ENCODE data around the gene SGCE. TPM values are rescaled to one million over a fixed set of nuclear protein-coding genes. Genes with fewer than 3 reads are reported as not detected.

Gene SGCE
- total RNA-seq, result 93.9 and 139 TPM in 2 replicates

GRCh38 chr7:94655848-94656657 is at the start of gene SGCE:
Gene SGCE, minus strand, starts transcription at chr7:94656133. Its CDS starts 35 bp downstream, at chr7:94656098.

Other genes with a start within 250 kb of the SGCE start
- gene CASD1, start 146.3 kb downstream of the SGCE start, total RNA-seq, result 18.3 and 20.3 TPM in 2 replicates

Measured in dermis lymphatic vessel endothelial cell (primary cell).